Mesendoderm (in vitro differentiated cells): ENCODE results near the gene TRIP6.

Experiments used
- DNase-seq: peaks from one replicate; pipeline ENCODE4 v3.0.0; 2013
- H2AK5ac ChIP-seq: 2 replicates; pipeline ENCODE4 v1.6.1; 2013; ENCODE audit warnings: low read length, inconsistent platforms
- H2BK120ac ChIP-seq: 2 replicates; pipeline ENCODE4 v1.6.1; 2013; ENCODE audit warnings: low read depth, mild to moderate bottlenecking, low read length, moderate library complexity, mixed read lengths
- H2BK15ac ChIP-seq: replicated peaks from 2 replicates; pipeline ENCODE4 v1.6.1; 2013; ENCODE audit warnings: low read depth, mild to moderate bottlenecking, moderate library complexity
- H2BK5ac ChIP-seq: 2 replicates; pipeline ENCODE4 v1.6.1; 2013; ENCODE audit warnings: low read length, inconsistent platforms
- H3K18ac ChIP-seq: 2 replicates; pipeline ENCODE4 v1.6.1; 2013; ENCODE audit warnings: mild to moderate bottlenecking, low read length, mixed read lengths
- H3K23ac ChIP-seq: one replicate; pipeline ENCODE4 v1.6.1; 2013; ENCODE audit warnings: low read length
- H3K27ac ChIP-seq: 2 replicates; pipeline ENCODE4 v1.5.1; 2013; ENCODE audit warnings: low read depth, mild to moderate bottlenecking, inconsistent platforms, low read length, moderate library complexity
- H3K27me3 ChIP-seq: 2 replicates; pipeline ENCODE4 v1.6.1; 2013; ENCODE audit warnings: low read length, control low read depth, mild to moderate bottlenecking, inconsistent platforms; ENCODE audit not compliant: insufficient read depth, poor library complexity
- H3K36me3 ChIP-seq: 2 replicates; pipeline ENCODE4 v1.6.1; 2013; ENCODE audit warnings: low read length, inconsistent platforms; ENCODE audit not compliant: control insufficient read depth, insufficient read depth
- H3K4ac ChIP-seq: one replicate; pipeline ENCODE4 v1.6.1; 2013; ENCODE audit warnings: low read depth, mild to moderate bottlenecking, low read length, moderate library complexity
- H3K4me1 ChIP-seq: 2 replicates; pipeline ENCODE4 v1.6.1; 2013; ENCODE audit warnings: low read depth, low read length, inconsistent platforms; ENCODE audit not compliant: control insufficient read depth
- H3K4me2 ChIP-seq: 2 replicates; pipeline ENCODE4 v1.6.1; 2013; ENCODE audit warnings: low read length
- H3K4me3 ChIP-seq: 2 replicates; pipeline ENCODE4 v1.5.1; 2013; ENCODE audit warnings: mild to moderate bottlenecking, low read length
- H3K56ac ChIP-seq: one replicate; pipeline ENCODE4 v1.6.1; 2013; ENCODE audit warnings: low read length
- H3K79me1 ChIP-seq: 2 replicates; pipeline ENCODE4 v1.6.1; 2013; ENCODE audit warnings: low read length, inconsistent platforms
- H3K79me2 ChIP-seq: 2 replicates; pipeline ENCODE4 v1.6.1; 2013; ENCODE audit warnings: mild to moderate bottlenecking, low read length; ENCODE audit not compliant: control insufficient read depth, insufficient read depth
- H3K9ac ChIP-seq: 2 replicates; pipeline ENCODE4 v1.6.1; 2013; ENCODE audit warnings: low read length, inconsistent platforms
- H4K5ac ChIP-seq: one replicate; pipeline ENCODE4 v1.6.1; 2013; ENCODE audit warnings: low read length
- H4K8ac ChIP-seq: one replicate; pipeline ENCODE4 v1.6.1; 2013; ENCODE audit warnings: low read depth, mild to moderate bottlenecking, control low read depth, low read length, moderate library complexity
- WGBS: extraction: QIAGEN DNeasy Blood & Tissue Kit; methylation state at CpG from one replicate; pipeline ENCODE4 v1.1.7; 2013; ENCODE audit warnings: low lambda C conversion rate, missing lambda C conversion rate; ENCODE audit not compliant: insufficient coverage; ENCODE audit errors: extremely low coverage; 5-methylcytosine and 5-hydroxymethylcytosine counted together

TRIP6 gene

GRCh38 chr7:100826514-100827329, 40.5 kb upstream of the TRIP6 start:
- peaks cover 2% of the 10 kb centered on the region for H3K4me1 ChIP-seq
- no peaks in the 10 kb centered on the region for H3K27me3 ChIP-seq
- H3K36me3 ChIP-seq = peaks cover 19% of the 10 kb centered on the region
- H4K5ac ChIP-seq = no peak overlapping the region
- DNase-seq = no peak
- H2BK120ac ChIP-seq = peak overlapping the region; percentile 46
- peak overlapping the region; percentile 86 for H3K9ac ChIP-seq
- no peak overlapping the region for H2BK5ac ChIP-seq
- H2AK5ac ChIP-seq = no peak overlapping the region
- H3K18ac ChIP-seq = peak overlapping the region; percentile 94
- no peak overlapping the region for H4K8ac ChIP-seq
- H3K27ac ChIP-seq = peak overlapping the region; percentile 91
- no CpG with 5 or more reads among the region's 71 CpGs for WGBS
- H2BK15ac ChIP-seq = no peak overlapping the region
- peak overlapping the region; percentile 87 for H3K4me2 ChIP-seq
- peak overlapping the region; percentile 88 for H3K56ac ChIP-seq
- H3K79me2 ChIP-seq = peaks cover 43% of the 10 kb centered on the region
- H3K4ac ChIP-seq = peak overlapping the region; percentile 92
- H3K23ac ChIP-seq = peak overlapping the region; percentile 9
- peaks cover 27% of the 10 kb centered on the region for H3K79me1 ChIP-seq
- H3K4me3 ChIP-seq = peak overlapping the region; percentile 97

DNA sequence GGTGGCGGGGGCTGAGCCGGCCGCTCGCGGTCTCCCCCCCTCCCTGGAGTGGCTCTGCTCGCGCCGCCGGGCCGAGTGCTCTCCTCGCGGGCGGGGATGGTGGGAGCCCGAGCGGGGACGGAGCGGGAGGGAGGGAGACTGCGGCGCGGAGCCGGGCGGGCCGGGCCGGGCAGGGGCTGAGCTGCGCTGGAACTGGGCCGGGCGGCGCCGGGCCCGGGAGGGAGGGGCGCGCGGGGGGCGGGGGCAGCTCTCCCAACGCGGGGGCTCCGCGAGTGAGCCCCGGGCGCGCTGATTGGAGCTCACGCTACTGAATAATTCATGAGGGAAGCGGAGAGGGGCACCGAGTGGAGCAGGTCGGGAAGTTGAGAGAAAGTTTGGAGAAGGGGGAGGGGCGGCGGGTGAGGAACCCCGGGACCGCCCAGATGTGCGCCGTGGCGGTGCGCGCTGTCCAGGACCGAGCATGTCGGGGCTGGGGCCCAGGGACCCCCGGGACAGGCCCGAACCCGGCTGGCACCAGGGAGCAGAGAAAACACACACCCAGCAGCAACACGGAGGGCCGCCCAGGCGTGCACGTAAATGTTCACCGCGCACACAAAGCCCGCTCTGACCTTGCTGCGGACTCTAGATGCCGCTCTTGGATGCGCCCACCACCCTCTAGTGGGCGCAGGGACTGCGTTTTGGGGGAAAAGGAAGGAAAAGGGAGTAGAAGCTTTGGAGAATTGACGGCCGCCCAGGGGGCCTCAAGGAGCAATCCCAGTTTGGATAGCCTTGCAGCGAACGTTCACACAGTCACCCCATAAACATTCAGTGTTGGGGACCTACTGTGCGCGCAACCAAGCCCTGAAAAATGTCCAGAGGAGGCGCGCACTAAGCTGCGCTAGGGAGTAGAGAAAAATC, 39.6 kb upstream of the TRIP6 start, which contains the start of gene EPHB4:
TSS of gene EPHB4 (minus strand) at position 194 of the 897 bp plus-strand sequence. CDS start 493 bp downstream, outside the sequence.
- Histone ChIP-seq H3K18ac (peak within 1 kb of the TSS; percentile 94), H3K79me2 (peaks cover 42% of the 10 kb centered on the region), H3K79me1 (peaks cover 24% of the 10 kb centered on the region), H3K4me3 (peak within 1 kb of the TSS; percentile 97), H3K9ac (peak within 1 kb of the TSS; percentile 86), H3K4me2 (peak within 1 kb of the TSS; percentile 87), H4K8ac (no peak within 1 kb of the TSS), H3K23ac (peak within 1 kb of the TSS; percentile 9), H4K5ac (no peak within 1 kb of the TSS), H3K36me3 (peaks cover 13% of the 10 kb centered on the region), H2AK5ac (no peak within 1 kb of the TSS), H2BK5ac (peak within 1 kb of the TSS; percentile 6), H3K27me3 (no peaks in the 10 kb centered on the region), H3K56ac (peak within 1 kb of the TSS; percentile 88), H3K4me1 (peaks cover 2% of the 10 kb centered on the region), H3K4ac (peak within 1 kb of the TSS; percentile 92), H2BK15ac (no peak within 1 kb of the TSS), H2BK120ac (peak within 1 kb of the TSS; percentile 46), H3K27ac (peak within 1 kb of the TSS; percentile 91)
- no CpG with 5 or more reads among the region's 80 CpGs for WGBS
- peak; percentile 97 for DNase-seq

- Histone ChIP-seq H3K4ac (peak overlapping the region; percentile 20), H3K4me1 (peaks cover 2% of the 10 kb centered on the region), H3K4me2 (no peak overlapping the region), H4K5ac (no peak overlapping the region), H3K9ac (peak overlapping the region; percentile 53), H2AK5ac (no peak overlapping the region), H3K27me3 (no peaks in the 10 kb centered on the region), H3K79me1 (peaks cover 12% of the 10 kb centered on the region), H3K79me2 (peaks cover 30% of the 10 kb centered on the region), H2BK5ac (no peak overlapping the region), H3K27ac (no peak overlapping the region), H3K4me3 (no peak overlapping the region), H2BK120ac (no peak overlapping the region), H3K23ac (no peak overlapping the region), H4K8ac (peak overlapping the region; percentile 56), H3K56ac (peak overlapping the region; percentile 76), H2BK15ac (no peak overlapping the region), H3K18ac (peak overlapping the region; percentile 35), H3K36me3 (no peaks in the 10 kb centered on the region)
- no CpG with 5 or more reads among the region's 20 CpGs for WGBS
- peak; percentile 56 for DNase-seq
These were observed 38.0 kb upstream of the TRIP6 start for GRCh38 chr7:100829150-100829716.

DNA sequence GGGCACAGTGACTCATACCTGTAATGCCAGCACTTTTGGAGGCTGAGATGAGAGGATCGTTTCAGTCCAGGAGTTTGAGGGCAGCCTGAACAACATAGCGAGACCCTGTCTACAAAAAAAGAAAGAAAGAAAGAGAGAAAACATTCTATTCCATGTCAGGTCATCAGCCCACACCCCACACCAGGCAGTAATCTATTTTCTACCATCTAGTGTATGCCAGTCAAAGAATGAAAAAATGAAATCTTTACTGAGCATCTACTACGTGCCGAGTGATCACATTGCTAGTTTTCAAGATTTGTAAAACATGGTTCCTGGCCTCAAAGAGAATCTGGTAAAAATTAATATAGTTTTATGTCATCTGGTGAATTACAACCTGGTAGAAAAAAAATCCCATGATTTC, 36.8 kb upstream of the TRIP6 start:
- Histone ChIP-seq H3K27me3 (no peaks in the 10 kb centered on the region), H3K4me1 (no peaks in the 10 kb centered on the region), H2AK5ac (no peak overlapping the region), H3K23ac (no peak overlapping the region), H4K5ac (no peak overlapping the region), H2BK15ac (no peak overlapping the region), H2BK5ac (no peak overlapping the region), H3K79me2 (peaks cover 19% of the 10 kb centered on the region), H3K36me3 (no peaks in the 10 kb centered on the region), H2BK120ac (no peak overlapping the region), H3K79me1 (peaks cover 4% of the 10 kb centered on the region), H3K18ac (no peak overlapping the region), H3K27ac (no peak overlapping the region), H4K8ac (no peak overlapping the region), H3K56ac (no peak overlapping the region), H3K4me3 (no peak overlapping the region), H3K4ac (no peak overlapping the region), H3K9ac (no peak overlapping the region), H3K4me2 (no peak overlapping the region)
- no peak for DNase-seq
- WGBS = no CpG with 5 or more reads among the region's 4 CpGs

DNA sequence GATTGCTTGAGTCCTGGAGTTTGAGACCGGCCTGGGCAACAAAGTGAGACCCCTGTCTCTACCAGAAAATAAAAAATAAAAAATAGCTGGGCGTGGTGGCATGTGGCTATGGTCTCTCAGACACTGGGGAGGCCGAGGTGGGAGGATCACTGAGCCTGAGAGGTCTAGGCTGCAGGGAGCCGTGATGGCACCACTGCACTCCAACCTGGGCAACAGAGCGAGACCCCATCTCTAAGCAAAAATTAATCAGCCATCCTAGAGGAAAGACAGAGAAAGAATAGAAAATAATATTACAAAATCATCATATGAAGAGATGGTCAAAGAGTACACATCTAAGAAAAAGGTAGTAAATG, 34.9 kb upstream of the TRIP6 start:
- Histone ChIP-seq H2BK15ac (no peak overlapping the region), H3K36me3 (no peaks in the 10 kb centered on the region), H4K5ac (no peak overlapping the region), H3K9ac (no peak overlapping the region), H3K27ac (no peak overlapping the region), H3K4ac (no peak overlapping the region), H3K79me2 (peaks cover under 1% of the 10 kb centered on the region), H3K27me3 (no peaks in the 10 kb centered on the region), H2AK5ac (no peak overlapping the region), H2BK5ac (no peak overlapping the region), H3K4me1 (peaks cover 6% of the 10 kb centered on the region), H4K8ac (no peak overlapping the region), H3K4me3 (no peak overlapping the region), H3K4me2 (no peak overlapping the region), H3K23ac (no peak overlapping the region), H3K79me1 (peaks cover 2% of the 10 kb centered on the region), H2BK120ac (no peak overlapping the region), H3K18ac (no peak overlapping the region), H3K56ac (no peak overlapping the region)
- WGBS = no CpG with 5 or more reads among the region's 5 CpGs
- DNase-seq = no peak
